ENCODE results near the gene PPP4R2. TPM values are rescaled to one million over a fixed set of nuclear protein-coding genes. Genes with fewer than 3 reads are reported as not detected.

PPP4R2 gene
- total and polyA plus RNA-seq, 3 experiments from 2014 or later = 45.8 to 122 (median 115) TPM

GRCh38 chr3:72957297-72957696 is 39.3 kb upstream of the PPP4R2 start:
- no peaks in the 10 kb centered on the region for H3K27me3 ChIP-seq (ENCODE audit: insufficient read depth, low read length, poor library complexity, severe bottlenecking)
- no peak for DNase-seq
- no peaks in the 10 kb centered on the region for H3K36me3 ChIP-seq (ENCODE audit: insufficient read depth, low read length)
- ChIA-PET CTCF (no interaction called here), POLR2A (no interaction called here)
- peaks cover 0 to 3% (median 0%) of the 10 kb centered on the region in 3 donors for H3K36me3 Mint-ChIP-seq
- H3K4me1 Mint-ChIP-seq = peaks cover 5 to 23% (median 15%) of the 10 kb centered on the region in 3 donors
- no peaks in the 10 kb centered on the region for H3K9me3 Mint-ChIP-seq
- peaks cover 0 to 3% of the 10 kb centered on the region in 2 donors for H3K27me3 Mint-ChIP-seq
- no peak overlapping the region for H3K4me3 Mint-ChIP-seq
- no peak overlapping the region for H3K27ac ChIP-seq (ENCODE audit: low read depth, low read length)
- no peak overlapping the region for H3K4me3 ChIP-seq (ENCODE audit: low read length)
- H3K9me3 ChIP-seq (ENCODE audit: low read length) = no peaks in the 10 kb centered on the region
- no peaks in the 10 kb centered on the region for H3K4me1 ChIP-seq (ENCODE audit: insufficient read depth, low read length)
- H3K27ac Mint-ChIP-seq = no peak overlapping the region

- ChIA-PET CTCF (interaction anchor here (0.7 kb wide), 1 partner anchor 9 kb away, joined by 3 read pairs; no protein-coding TSS in a partner anchor), POLR2A (no interaction called here)
- H3K27ac Mint-ChIP-seq = peak overlapping the region in 1 of 8 donors; percentile 43
These were observed 37.3 kb upstream of the PPP4R2 start for GRCh38 chr3:72959336-72959735.

GRCh38 chr3:72960812-72961518 is 35.6 kb upstream of the PPP4R2 start:
- H3K27me3 Mint-ChIP-seq = peaks cover 0 to 1% of the 10 kb centered on the region in 2 donors
- H3K27ac Mint-ChIP-seq = peak overlapping the region in 7 of 8 donors; percentile 15 to 90 (median 61)
- H3K4me1 Mint-ChIP-seq = peaks cover 20 to 43% (median 32%) of the 10 kb centered on the region in 3 donors
- Histone ChIP-seq H3K27me3 (ENCODE audit: insufficient read depth, low read length, poor library complexity, severe bottlenecking) (no peaks in the 10 kb centered on the region), H3K4me1 (ENCODE audit: insufficient read depth, low read length) (peaks cover 14% of the 10 kb centered on the region), H3K27ac (ENCODE audit: low read depth, low read length) (no peak overlapping the region), H3K4me3 (ENCODE audit: low read length) (no peak overlapping the region), H3K36me3 (ENCODE audit: insufficient read depth, low read length) (no peaks in the 10 kb centered on the region), H3K9me3 (ENCODE audit: low read length) (no peaks in the 10 kb centered on the region)
- ChIA-PET CTCF (no interaction called here), POLR2A (no interaction called here)
- peaks cover 0 to 3% (median 0%) of the 10 kb centered on the region in 3 donors for H3K36me3 Mint-ChIP-seq
- no peaks in the 10 kb centered on the region for H3K9me3 Mint-ChIP-seq
- DNase-seq = no peak
- H3K4me3 Mint-ChIP-seq = no peak overlapping the region

More at GRCh38 chr3:72959336-72959735, 37.3 kb upstream of the PPP4R2 start:
- Histone ChIP-seq H3K4me3 (ENCODE audit: low read length) (no peak overlapping the region), H3K9me3 (ENCODE audit: low read length) (no peaks in the 10 kb centered on the region), H3K27me3 (ENCODE audit: insufficient read depth, low read length, poor library complexity, severe bottlenecking) (no peaks in the 10 kb centered on the region), H3K36me3 (ENCODE audit: insufficient read depth, low read length) (no peaks in the 10 kb centered on the region), H3K27ac (ENCODE audit: low read depth, low read length) (no peak overlapping the region), H3K4me1 (ENCODE audit: insufficient read depth, low read length) (no peaks in the 10 kb centered on the region)
- H3K9me3 Mint-ChIP-seq = no peaks in the 10 kb centered on the region
- DNase-seq = no peak
- peaks cover 0 to 3% of the 10 kb centered on the region in 2 donors for H3K27me3 Mint-ChIP-seq
- no peak overlapping the region for H3K4me3 Mint-ChIP-seq
- peaks cover 5 to 26% (median 15%) of the 10 kb centered on the region in 3 donors for H3K4me1 Mint-ChIP-seq
- H3K36me3 Mint-ChIP-seq = peaks cover 0 to 3% (median 0%) of the 10 kb centered on the region in 3 donors

- no peak for DNase-seq
- peak overlapping the region in 2 of 8 donors; percentile 77 to 84 for H3K27ac Mint-ChIP-seq
- H3K4me1 ChIP-seq (ENCODE audit: insufficient read depth, low read length) = peaks cover 15% of the 10 kb centered on the region
- H3K9me3 Mint-ChIP-seq = no peaks in the 10 kb centered on the region
- peaks cover 23 to 48% (median 35%) of the 10 kb centered on the region in 3 donors for H3K4me1 Mint-ChIP-seq
- H3K36me3 Mint-ChIP-seq = peaks cover 0 to 3% (median 0%) of the 10 kb centered on the region in 3 donors
- ChIA-PET CTCF (no interaction called here), POLR2A (no interaction called here)
- H3K27me3 ChIP-seq (ENCODE audit: insufficient read depth, low read length, poor library complexity, severe bottlenecking) = no peaks in the 10 kb centered on the region
- H3K27ac ChIP-seq (ENCODE audit: low read depth, low read length) = no peak overlapping the region
- no peak overlapping the region for H3K4me3 ChIP-seq (ENCODE audit: low read length)
- no peaks in the 10 kb centered on the region for H3K36me3 ChIP-seq (ENCODE audit: insufficient read depth, low read length)
- H3K4me3 Mint-ChIP-seq = no peak overlapping the region
- no peaks in the 10 kb centered on the region for H3K27me3 Mint-ChIP-seq
- H3K9me3 ChIP-seq (ENCODE audit: low read length) = no peaks in the 10 kb centered on the region
These were observed 34.9 kb upstream of the PPP4R2 start for GRCh38 chr3:72961752-72962151.

GRCh38 chr3:72962317-72962716 is 34.3 kb upstream of the PPP4R2 start:
- DNase-seq = no peak
- no peaks in the 10 kb centered on the region for H3K9me3 ChIP-seq (ENCODE audit: low read length)
- Mint-ChIP-seq H3K27ac (peak overlapping the region in 1 of 8 donors; percentile 84), H3K36me3 (peaks cover 0 to 3% (median 0%) of the 10 kb centered on the region in 3 donors), H3K9me3 (no peaks in the 10 kb centered on the region), H3K4me3 (no peak overlapping the region), H3K27me3 (no peaks in the 10 kb centered on the region), H3K4me1 (peaks cover 23 to 48% (median 39%) of the 10 kb centered on the region in 3 donors)
- CTCF ChIA-PET = no interaction called here
- no peak overlapping the region for H3K27ac ChIP-seq (ENCODE audit: low read depth, low read length)
- no peaks in the 10 kb centered on the region for H3K27me3 ChIP-seq (ENCODE audit: insufficient read depth, low read length, poor library complexity, severe bottlenecking)
- H3K4me3 ChIP-seq (ENCODE audit: low read length) = no peak overlapping the region
- peaks cover 15% of the 10 kb centered on the region for H3K4me1 ChIP-seq (ENCODE audit: insufficient read depth, low read length)
- POLR2A ChIA-PET = no interaction called here
- H3K36me3 ChIP-seq (ENCODE audit: insufficient read depth, low read length) = no peaks in the 10 kb centered on the region

GRCh38 chr3:72964633-72965032 is 32.0 kb upstream of the PPP4R2 start:
- Mint-ChIP-seq H3K4me3 (no peak overlapping the region), H3K9me3 (no peaks in the 10 kb centered on the region), H3K27ac (peak overlapping the region in 3 of 8 donors; percentile 39 to 79 (median 68)), H3K36me3 (peaks cover 0 to 3% (median 0%) of the 10 kb centered on the region in 3 donors), H3K27me3 (no peaks in the 10 kb centered on the region), H3K4me1 (peaks cover 25 to 53% (median 39%) of the 10 kb centered on the region in 3 donors)
- ChIA-PET CTCF (interaction anchor here (1.6 kb wide), 1 partner anchor 33 kb away, joined by 4 read pairs; no protein-coding TSS in a partner anchor), POLR2A (no interaction called here)
- Histone ChIP-seq H3K4me3 (ENCODE audit: low read length) (no peak overlapping the region), H3K27me3 (ENCODE audit: insufficient read depth, low read length, poor library complexity, severe bottlenecking) (no peaks in the 10 kb centered on the region), H3K27ac (ENCODE audit: low read depth, low read length) (no peak overlapping the region), H3K36me3 (ENCODE audit: insufficient read depth, low read length) (no peaks in the 10 kb centered on the region), H3K9me3 (ENCODE audit: low read length) (no peaks in the 10 kb centered on the region), H3K4me1 (ENCODE audit: insufficient read depth, low read length) (peaks cover 15% of the 10 kb centered on the region)
- DNase-seq = no peak

- Mint-ChIP-seq H3K27me3 (no peaks in the 10 kb centered on the region), H3K4me1 (peaks cover 20 to 27% (median 24%) of the 10 kb centered on the region in 3 donors), H3K4me3 (no peak overlapping the region), H3K27ac (no peak overlapping the region), H3K36me3 (no peaks in the 10 kb centered on the region), H3K9me3 (no peaks in the 10 kb centered on the region)
- no peaks in the 10 kb centered on the region for H3K36me3 ChIP-seq (ENCODE audit: insufficient read depth, low read length)
- DNase-seq = no peak
- ChIA-PET POLR2A (no interaction called here), CTCF (no interaction called here)
- no peaks in the 10 kb centered on the region for H3K9me3 ChIP-seq (ENCODE audit: low read length)
- no peaks in the 10 kb centered on the region for H3K27me3 ChIP-seq (ENCODE audit: insufficient read depth, low read length, poor library complexity, severe bottlenecking)
- no peak overlapping the region for H3K27ac ChIP-seq (ENCODE audit: low read depth, low read length)
- H3K4me1 ChIP-seq (ENCODE audit: insufficient read depth, low read length) = peaks cover 15% of the 10 kb centered on the region
- no peak overlapping the region for H3K4me3 ChIP-seq (ENCODE audit: low read length)
These were observed 28.3 kb upstream of the PPP4R2 start for GRCh38 chr3:72968266-72968664.

- Mint-ChIP-seq H3K36me3 (no peaks in the 10 kb centered on the region), H3K9me3 (no peaks in the 10 kb centered on the region), H3K27ac (no peak overlapping the region), H3K4me3 (no peak overlapping the region), H3K27me3 (no peaks in the 10 kb centered on the region), H3K4me1 (peaks cover 18 to 22% (median 21%) of the 10 kb centered on the region in 3 donors)
- no peaks in the 10 kb centered on the region for H3K27me3 ChIP-seq (ENCODE audit: insufficient read depth, low read length, poor library complexity, severe bottlenecking)
- no peaks in the 10 kb centered on the region for H3K36me3 ChIP-seq (ENCODE audit: insufficient read depth, low read length)
- ChIA-PET POLR2A (no interaction called here), CTCF (no interaction called here)
- DNase-seq = no peak
- no peaks in the 10 kb centered on the region for H3K9me3 ChIP-seq (ENCODE audit: low read length)
- H3K27ac ChIP-seq (ENCODE audit: low read depth, low read length) = no peak overlapping the region
- peaks cover 13% of the 10 kb centered on the region for H3K4me1 ChIP-seq (ENCODE audit: insufficient read depth, low read length)
- H3K4me3 ChIP-seq (ENCODE audit: low read length) = no peak overlapping the region
These were observed 26.8 kb upstream of the PPP4R2 start for GRCh38 chr3:72969766-72970165.

All from CD8-positive, alpha-beta memory T cell (primary cell).